Gastrocnemius medialis (tissue), 4 donors: Measurements from ENCODE around the gene STRN4. TPM values are rescaled to one million over a fixed set of nuclear protein-coding genes. Genes with fewer than 3 reads are reported as not detected.

ENCODE experiments used
- ATAC-seq, 2 donors: fragments of 150-250 bp; one replicate each; pipeline ENCODE4 v1.9.1; 2016
- DNase-seq, 2 donors: peaks; one replicate each; pipeline ENCODE4 v3.0.0-alpha.2; 2019
- H3K27ac ChIP-seq, 4 donors: fragments of 200-600 bp; sonication (generic); 1 replicate in 1 of 4; 2 replicates in 3 of 4; pipeline ENCODE4 v1.5.1; 2016 to 2018; ENCODE audit warnings: mild to moderate bottlenecking in 2 of 4, moderate library complexity in 1 of 4
- H3K27me3 ChIP-seq, 3 donors: fragments of 200-600 bp; sonication (generic) in 2 of 3; 1 replicate in 1 of 3; 2 replicates in 2 of 3; pipeline versions ENCODE4 v1.5.1 to v1.6.0; 2016 to 2019; ENCODE audit warnings: mild to moderate bottlenecking in 1 of 3, moderate library complexity in 1 of 3
- H3K36me3 ChIP-seq, 2 donors: fragments of 200-600 bp; sonication (generic) in 1 of 2; one replicate each; pipeline ENCODE4 v1.5.1; 2017 to 2018
- H3K4me1 ChIP-seq, 2 donors: fragments of 200-600 bp; sonication (generic) in 1 of 2; one replicate each; pipeline ENCODE4 v1.5.1; 2016 to 2017; ENCODE audit warnings: mild to moderate bottlenecking in 2 of 2
- H3K4me3 ChIP-seq, 4 donors: fragments of 200-600 bp; sonication (generic) in 3 of 4; 1 replicate in 1 of 4; 2 replicates in 3 of 4; pipeline ENCODE4 v1.5.1; 2016 to 2019; ENCODE audit warnings: mild to moderate bottlenecking in 2 of 4
- H3K9me3 ChIP-seq, 3 donors: fragments of 200-600 bp; sonication (generic) in 2 of 3; 1 replicate in 1 of 3; 2 replicates in 2 of 3; pipeline ENCODE4 v1.5.1; 2016 to 2019
- CTCF ChIP-seq, 5 experiments: fragments of 450-650 bp in 3 of 5; fragments of 200-600 bp in 2 of 5; sonication (generic) in 2 of 5; IDR thresholded peaks in 4 of 5; conservative IDR thresholded peaks in 1 of 5; 1 replicate in 4 of 5; 2 replicates in 1 of 5; pipeline ENCODE4 v1.5.1; 2016 to 2019; ENCODE audit warnings: antibody characterized with exemption in 5 of 5, mild to moderate bottlenecking in 3 of 5, moderate library complexity in 3 of 5
- POLR2A ChIP-seq, 2 donors: fragments of 450-650 bp; IDR thresholded peaks; one replicate each; pipeline ENCODE4 v1.6.1; 2017; ENCODE audit warnings: antibody characterized with exemption in 2 of 2, mild to moderate bottlenecking in 2 of 2, moderate library complexity in 2 of 2
- in situ Hi-C, 4 donors: fragments of 200-750 bp; cut with MboI; loops; one replicate each; pipeline versions ENCODE4 v1.15.0 to v1.8.0; 2017; ENCODE audit warnings: low sequenced_read_pairs in 4 of 4
- intact Hi-C: fragments of 100-400 bp; cut with DNase I; formaldehyde crosslinking; loops from one replicate; pipeline ENCODE4 v1.15.1; 2023; ENCODE audit warnings: low total_unique reads
- microRNA counts, 2 donors: library from miRNA; unstranded; fragments of <30 nt; microRNA quantifications; one replicate each; lab custom pipeline; 2016
- microRNA-seq, 2 donors: library from miRNA; unstranded; fragments of <30 nt; microRNA quantifications; one replicate each; pipeline ENCODE4, GENCODE V29; 2016; ENCODE audit warnings: borderline replicate concordance in 2 of 2
- total RNA-seq, 4 donors: library from RNA; depleted of rRNA; stranded (reverse); fragments of >200 nt; gene quantifications; one replicate each; pipeline versions ENCODE4 v1.1.0 to v1.2.3, GENCODE V29; 2016

Gene STRN4
- total RNA-seq, 4 donors from 2014 or later = 45.5 to 75.7 (median 57.9) TPM

GRCh38 chr19:46678110-46678732 is 68.0 kb downstream of the STRN4 start:
- Histone ChIP-seq H3K4me3 (no peak overlapping the region), H3K9me3 (no peaks in the 10 kb centered on the region), H3K27me3 (no peaks in the 10 kb centered on the region), H3K36me3 (peaks cover 0 to 37% of the 10 kb centered on the region in 2 donors), H3K4me1 (no peaks in the 10 kb centered on the region), H3K27ac (no peak overlapping the region)
- no peak for TF ChIP-seq POLR2A (IDR thresholded peaks at IDR 0.05)
- TF ChIP-seq CTCF (IDR thresholded peaks at IDR 0.05 in 4 of 5, conservative IDR thresholded peaks at IDR 0.05 in 1 of 5) = no peak
- intact Hi-C loops (no loop called here), in situ Hi-C loops (no loop called here)
- ATAC-seq = no peak
- no peak for DNase-seq

- TF ChIP-seq CTCF (IDR thresholded peaks at IDR 0.05 in 4 of 5, conservative IDR thresholded peaks at IDR 0.05 in 1 of 5) (no peak), POLR2A (IDR thresholded peaks at IDR 0.05) (no peak)
- H3K27me3 ChIP-seq = no peaks in the 10 kb centered on the region
- ATAC-seq (no peak), DNase-seq (no peak)
- in situ Hi-C loops (no loop called here), intact Hi-C loops (no loop called here)
- H3K27ac ChIP-seq = no peak overlapping the region
- H3K36me3 ChIP-seq = peaks cover 0 to 26% of the 10 kb centered on the region in 2 donors
- no peaks in the 10 kb centered on the region for H3K9me3 ChIP-seq
- H3K4me1 ChIP-seq = no peaks in the 10 kb centered on the region
- H3K4me3 ChIP-seq = no peak overlapping the region
These were observed 71.7 kb downstream of the STRN4 start for GRCh38 chr19:46674416-46675178.

- Histone ChIP-seq H3K4me3 (no peak overlapping the region), H3K27me3 (no peaks in the 10 kb centered on the region), H3K36me3 (peaks cover 0 to 16% of the 10 kb centered on the region in 2 donors), H3K9me3 (no peaks in the 10 kb centered on the region), H3K4me1 (no peaks in the 10 kb centered on the region), H3K27ac (no peak overlapping the region)
- intact Hi-C loops = no loop called here
- DNase-seq = no peak
- in situ Hi-C loops = no loop called here
- TF ChIP-seq POLR2A (IDR thresholded peaks at IDR 0.05) = no peak
- no peak for TF ChIP-seq CTCF (IDR thresholded peaks at IDR 0.05 in 4 of 5, conservative IDR thresholded peaks at IDR 0.05 in 1 of 5)
- ATAC-seq = no peak
These were observed 75.4 kb downstream of the STRN4 start for GRCh38 chr19:46670813-46671212.

MicroRNAs within 50 kb of the gene (microRNA counts, 767-probe panel; counts per million panel counts)
- microRNA hsa-miR-320e (lab: Ali Mortazavi, UCI) = 356 to 448 counts per million in 2 donors

Small RNA genes lying within 50 kb of the gene (microRNA-seq; reads per million reads assigned to microRNA genes)
- gene MIR320E = 2.4 to 3.4 reads per million in 2 donors

Other genes with a start within 250 kb of the STRN4 start
- 100 to 1,000 TPM; 109 to 170 (median 142) TPM for gene CALM3, start 145.1 kb downstream of the STRN4 start, total RNA-seq
- gene PTGIR, start 121.4 kb downstream of the STRN4 start, total RNA-seq = 1 to 10 TPM in 3 of 4 donors, under 1 TPM in 1; 0.87 to 1.7 (median 1.3) TPM
- not detected for gene GNG8, start 110.2 kb downstream of the STRN4 start, total RNA-seq
- gene DACT3, start 85.3 kb downstream of the STRN4 start, total RNA-seq = 1 to 10 TPM in 1 of 4 donors, under 1 TPM in 3; 0.26 to 1.0 (median 0.39) TPM
- gene PRKD2, start 29.3 kb downstream of the STRN4 start, total RNA-seq = 1 to 10 TPM; 4.2 to 7.2 (median 6.1) TPM
- gene FKRP, start 393 bp downstream of the STRN4 start, total RNA-seq = 10 to 100 TPM; 16.5 to 23.0 (median 18.9) TPM
- gene SLC1A5, start 42.1 kb upstream of the STRN4 start, total RNA-seq = 10 to 100 TPM in 3 of 4 donors, 1 to 10 TPM in 1; 7.6 to 18.5 (median 10.7) TPM
- 10 to 100 TPM; 42.7 to 94.1 (median 64.9) TPM for gene AP2S1, start 104.4 kb upstream of the STRN4 start, total RNA-seq
- gene ARHGAP35, start 114.5 kb upstream of the STRN4 start, total RNA-seq = 10 to 100 TPM; 16.1 to 43.6 (median 32.7) TPM